HG02852 (cell line): Measurements from ENCODE around the gene PLXDC2.
A peak's percentile ranks its signal among the peaks of the same experiment; 100 is the strongest.

Experiments
- ATAC-seq: cut with Tn5 transposase; IDR thresholded peaks from one replicate; pipeline ENCODE4 v1.9.1; 2021; ENCODE audit warnings: mild to moderate bottlenecking, moderate library complexity; ENCODE audit not compliant: unreplicated experiment

PLXDC2 gene

DNA sequence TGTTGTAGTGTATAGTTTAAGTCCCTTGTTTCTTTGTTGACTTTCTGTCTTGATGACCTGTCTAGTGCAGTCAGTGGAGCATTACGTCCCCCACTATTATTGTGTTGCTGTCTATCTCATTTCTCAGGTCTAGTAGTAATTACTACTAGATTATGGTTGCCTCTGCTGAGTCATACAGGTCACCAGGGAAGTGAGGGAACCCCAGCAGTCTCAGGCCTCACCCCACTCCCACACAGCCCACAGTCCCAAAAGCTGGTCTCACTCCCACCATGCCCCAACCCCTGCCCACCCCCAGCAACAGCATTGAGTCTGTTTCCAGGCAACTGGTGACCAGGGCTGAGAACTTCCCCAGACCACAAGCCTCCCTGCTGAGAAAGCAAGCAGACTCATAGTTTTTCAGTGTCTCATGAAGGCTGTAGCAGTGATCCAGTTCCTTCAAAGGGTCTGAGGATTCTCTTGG, 88.0 kb downstream of the PLXDC2 start:
- peak; percentile 75 for ATAC-seq

DNA sequence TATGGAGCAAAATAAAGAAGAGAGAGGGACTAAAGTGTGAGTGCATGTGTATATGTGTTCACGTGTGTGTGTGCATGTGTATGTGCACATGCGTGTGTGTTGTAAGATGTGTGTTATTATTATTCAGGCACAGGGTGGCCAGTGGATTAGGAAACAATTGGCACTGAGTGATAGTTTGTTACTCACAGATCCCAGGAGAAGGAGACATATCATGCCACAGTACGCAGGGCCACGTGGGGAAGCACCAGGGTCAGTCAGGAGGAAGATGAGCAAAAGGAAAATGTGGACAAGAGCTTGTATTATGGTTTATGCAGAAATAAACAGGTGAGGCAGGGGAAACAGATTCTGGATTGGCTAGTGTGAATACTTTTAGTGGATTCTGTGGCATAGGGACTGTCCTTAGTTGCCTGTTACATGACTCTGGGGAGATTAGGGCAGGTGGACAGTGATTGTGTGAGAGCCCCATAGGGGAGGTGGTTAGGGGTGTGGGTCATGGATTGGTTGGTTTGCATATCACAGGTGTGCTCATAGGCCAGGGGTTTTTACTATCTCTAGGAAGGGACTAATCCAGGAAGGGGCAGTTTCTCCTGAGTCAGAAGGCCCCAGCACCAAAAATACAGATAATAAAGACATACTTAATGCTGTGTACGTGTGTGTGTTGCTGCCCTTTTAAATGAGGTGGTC, 90.0 kb downstream of the PLXDC2 start:
- no peak for ATAC-seq

DNA sequence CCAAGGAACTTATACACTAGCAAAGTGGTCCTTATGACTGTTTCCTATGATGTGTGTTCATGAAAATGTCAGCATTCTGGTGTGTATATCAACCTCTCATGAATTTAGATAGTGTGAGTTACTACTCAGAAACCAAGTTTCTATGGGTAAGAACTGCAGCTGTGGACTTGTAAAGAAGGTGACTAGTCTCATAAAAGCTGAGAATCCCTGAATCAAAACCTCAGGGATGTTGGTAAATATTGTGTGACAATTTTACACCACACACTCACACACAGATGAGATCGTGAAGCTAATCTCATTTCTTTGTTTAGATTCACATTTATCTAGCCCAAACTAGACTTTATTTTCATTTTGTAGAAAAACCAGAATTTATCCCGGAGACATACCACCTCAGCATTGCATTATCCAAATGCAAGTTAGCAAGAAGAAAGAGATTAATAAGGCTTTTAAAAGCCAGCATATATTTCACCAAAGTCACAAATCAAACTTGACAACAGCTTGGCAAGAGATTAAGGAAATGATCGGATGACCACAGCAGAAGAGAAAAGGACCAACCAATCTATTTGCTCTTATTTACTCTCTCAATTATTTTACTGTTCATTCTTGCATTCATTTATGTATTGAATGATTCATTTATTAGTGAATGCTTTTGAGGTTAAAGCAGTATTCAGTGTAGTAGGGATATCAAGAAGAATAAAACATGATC, 92.9 kb downstream of the PLXDC2 start:
- ATAC-seq = no peak

DNA sequence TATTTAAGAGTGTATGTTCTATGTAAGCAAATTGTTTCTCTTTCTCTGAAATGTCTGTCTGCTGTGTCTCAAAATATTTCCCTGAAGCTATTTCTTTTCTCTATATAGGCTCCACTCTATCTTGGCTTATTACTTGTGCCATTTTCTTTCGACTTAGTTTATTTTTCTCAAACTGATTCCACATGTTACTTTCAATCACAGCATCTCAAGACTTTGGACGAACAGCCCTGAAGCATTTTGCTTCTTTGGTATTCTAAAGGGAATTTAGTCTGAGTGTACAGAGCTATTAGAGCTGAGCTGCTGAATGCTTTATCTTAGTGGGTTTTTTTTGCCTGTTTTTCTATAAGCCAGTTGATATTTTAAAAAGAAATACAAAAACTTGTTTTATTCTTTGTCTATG, 95.7 kb downstream of the PLXDC2 start:
- ATAC-seq = no peak

DNA sequence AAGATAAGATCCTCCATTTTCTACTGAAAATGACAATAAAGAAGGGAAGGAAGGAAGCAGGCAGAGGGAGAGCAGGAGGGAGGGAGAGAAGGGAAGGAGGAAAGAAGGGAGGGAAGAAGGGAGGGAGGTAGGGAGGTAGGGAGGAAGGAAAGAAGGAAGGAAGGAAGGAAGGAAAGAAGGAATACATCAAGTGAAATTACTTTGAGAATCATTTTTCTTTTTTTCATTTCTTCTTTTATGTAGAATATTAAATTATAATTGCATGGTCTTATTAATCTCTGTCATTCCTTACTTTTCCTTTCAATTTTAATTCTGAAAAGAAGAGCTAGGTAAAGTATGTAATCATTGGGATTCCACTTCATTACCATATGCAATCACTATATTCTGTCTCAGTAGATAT, 97.8 kb downstream of the PLXDC2 start:
- no peak for ATAC-seq

DNA sequence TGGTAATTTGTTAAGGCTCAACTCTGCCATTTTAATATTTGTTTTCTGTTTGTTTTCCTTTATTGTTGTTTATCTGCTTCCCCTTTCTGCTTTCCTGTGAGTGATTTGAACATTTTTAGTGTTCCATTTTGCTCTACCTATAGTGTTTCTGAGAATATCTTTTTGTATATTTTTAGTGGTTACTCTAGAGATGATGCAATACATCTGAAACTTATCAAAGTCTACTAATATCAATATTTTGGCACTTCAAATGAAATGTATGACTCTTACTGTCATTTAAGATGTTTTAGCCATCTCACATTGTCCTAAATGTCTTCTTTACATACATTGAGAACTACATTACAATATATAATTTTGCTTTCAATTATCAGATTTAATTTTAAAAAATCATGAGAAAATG, 98.9 kb downstream of the PLXDC2 start:
- no peak for ATAC-seq

DNA sequence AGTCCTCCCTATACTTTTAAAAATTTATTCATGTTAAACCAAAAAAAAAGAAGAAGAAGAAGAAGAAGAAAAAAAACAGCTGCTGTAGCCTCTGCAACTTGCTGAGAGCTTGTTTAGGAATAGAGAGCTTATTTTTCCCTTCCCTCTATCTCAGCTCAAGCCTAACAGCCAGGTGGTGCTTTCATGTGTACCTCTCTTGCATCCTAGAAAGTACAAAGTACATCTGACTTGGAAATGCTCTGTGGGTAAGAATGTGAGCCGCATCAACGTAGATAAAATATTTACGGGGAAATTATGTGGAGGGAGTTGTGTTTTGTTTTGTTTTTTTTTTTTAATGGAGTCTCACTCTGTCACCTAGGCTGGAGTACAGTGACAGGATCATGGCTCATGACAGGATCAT, 99.6 kb downstream of the PLXDC2 start:
- no peak for ATAC-seq

DNA sequence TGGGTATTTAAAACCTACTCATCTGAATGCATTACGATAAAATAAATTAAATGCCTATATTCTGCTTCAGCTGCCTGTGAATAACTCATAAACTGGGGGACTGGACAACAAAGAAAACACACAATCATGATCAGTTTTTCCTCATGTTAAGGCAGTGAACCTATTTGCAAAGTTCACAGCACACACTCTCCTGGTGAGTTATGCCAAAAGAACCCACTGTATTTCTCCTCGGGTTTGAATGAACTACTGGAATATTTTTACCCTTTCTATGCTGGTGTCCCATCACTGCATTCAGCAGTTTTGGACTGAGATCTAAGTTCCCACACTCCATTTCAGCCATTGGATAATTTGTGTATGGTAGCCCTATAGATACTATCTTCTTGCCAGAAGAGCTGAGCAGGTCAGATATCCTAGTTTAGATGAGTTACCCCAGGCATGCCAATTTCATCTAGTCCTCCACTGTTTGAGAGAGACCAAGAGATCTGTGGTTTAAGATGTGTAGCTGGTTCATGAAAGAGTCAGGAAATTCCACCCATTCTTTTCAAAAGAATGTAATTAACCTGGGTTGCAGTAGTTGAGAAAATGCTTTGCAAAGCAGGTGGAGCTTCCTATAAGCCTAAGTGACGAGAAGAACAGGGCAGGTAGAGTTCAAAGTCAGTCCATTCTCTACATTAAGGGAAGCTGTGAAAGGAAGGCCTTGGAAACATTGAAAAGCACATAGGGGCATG, 101.7 kb downstream of the PLXDC2 start:
- no peak for ATAC-seq

DNA sequence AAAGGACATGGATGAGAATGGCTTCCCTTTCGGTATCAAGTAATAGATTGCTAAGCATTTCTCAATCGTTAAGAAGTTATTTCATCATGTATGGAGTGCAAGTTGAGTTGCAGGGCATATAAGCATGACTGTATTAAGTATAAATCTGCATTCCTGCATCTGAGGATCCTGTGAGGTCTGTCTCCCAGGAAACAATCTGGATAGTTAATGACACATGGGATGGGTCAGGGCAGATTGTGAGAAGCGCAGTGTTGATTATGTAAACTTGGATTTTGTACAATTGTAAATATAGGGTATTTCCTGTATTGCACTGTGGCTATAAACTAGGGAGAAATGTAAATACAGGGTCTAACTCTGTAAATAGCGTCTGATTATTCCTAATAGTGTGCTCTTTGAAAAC, 102.6 kb downstream of the PLXDC2 start:
- no peak for ATAC-seq

DNA sequence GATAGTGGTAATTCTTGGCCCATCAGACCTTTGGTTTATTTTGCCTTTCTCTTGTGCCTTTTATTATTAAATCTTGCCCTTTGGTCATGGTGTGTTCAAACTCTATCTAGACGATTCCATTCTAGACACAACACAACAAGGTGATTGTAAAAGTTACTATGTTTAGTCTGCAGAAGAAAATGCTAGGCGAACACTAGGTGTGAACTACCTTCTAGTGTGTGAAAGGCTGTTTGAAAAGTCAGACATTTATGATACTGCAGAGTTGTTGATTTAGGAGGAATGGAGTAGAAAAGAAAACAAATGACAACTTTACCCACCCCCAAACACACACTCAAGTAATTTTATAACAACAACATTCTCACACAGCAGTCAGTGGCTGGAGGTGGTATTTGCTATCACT, 103.4 kb downstream of the PLXDC2 start:
- ATAC-seq = no peak

DNA sequence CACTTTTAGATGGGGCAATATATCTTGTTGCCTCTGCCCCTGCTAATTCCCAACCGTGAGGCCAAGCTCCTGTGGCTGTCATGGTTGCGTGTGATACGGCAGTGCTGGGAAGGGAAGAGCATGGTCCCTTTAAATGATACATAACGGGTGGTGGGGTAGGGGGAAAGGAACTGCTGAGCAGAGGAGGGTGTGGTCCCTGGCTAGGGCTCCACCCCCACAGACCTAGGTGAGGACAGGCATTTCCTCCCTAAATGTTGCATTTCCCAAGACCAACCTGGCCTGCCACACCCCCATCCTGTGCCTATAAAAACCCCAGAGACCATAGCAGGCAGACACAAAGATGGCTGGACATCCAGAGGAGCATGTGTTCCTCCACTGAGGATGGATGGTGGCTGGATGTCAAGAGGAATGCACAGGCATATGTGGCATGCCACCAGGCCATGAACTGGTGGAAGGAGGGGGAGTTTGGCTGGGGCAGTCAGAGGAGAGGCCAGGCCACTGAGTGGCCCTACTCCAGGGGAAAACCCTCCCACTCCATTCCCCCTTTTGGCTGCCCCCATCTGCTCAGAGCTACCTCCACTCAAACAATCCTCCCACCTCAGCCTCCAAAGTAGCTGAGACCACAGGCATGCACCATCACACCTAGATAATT, 104.0 kb downstream of the PLXDC2 start:
- no peak for ATAC-seq

DNA sequence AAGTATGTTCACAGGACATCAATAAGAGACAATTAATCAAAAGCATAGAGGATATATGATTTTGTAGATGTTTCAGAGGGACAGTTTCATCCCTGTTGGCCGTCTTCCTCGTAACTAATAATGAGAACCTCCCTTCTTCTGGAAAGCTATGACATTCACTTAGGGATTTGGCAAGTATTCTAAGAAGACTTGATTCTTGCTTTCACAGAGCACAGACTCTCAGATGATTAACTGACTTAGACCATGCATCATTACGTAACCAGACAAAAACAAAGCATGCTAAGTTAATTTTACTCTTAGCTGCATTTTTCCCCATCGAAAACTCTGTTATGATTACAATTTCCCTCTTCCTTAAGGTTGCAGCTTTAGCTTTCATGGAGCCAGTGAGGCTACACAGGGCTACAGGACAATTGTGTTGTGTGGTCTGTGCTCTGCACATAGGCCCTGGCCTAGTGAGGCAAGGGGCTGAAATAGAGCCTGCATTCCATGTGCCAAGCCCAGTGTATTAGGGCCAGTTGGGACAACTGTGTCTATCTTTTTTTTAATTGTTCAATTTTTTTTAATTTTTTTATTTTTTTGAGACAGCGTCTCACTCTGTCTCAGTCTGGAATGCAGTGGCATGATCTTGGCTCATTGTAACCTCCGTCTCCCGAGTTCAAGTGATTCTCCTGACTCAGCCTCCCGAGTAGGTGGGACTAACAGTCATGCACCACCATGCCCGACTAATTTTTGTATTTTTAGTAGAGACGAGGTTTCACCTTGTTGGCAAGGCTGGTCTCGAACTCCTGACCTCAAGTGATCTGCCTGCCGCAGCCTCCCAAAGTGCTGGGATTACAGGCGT, 105.3 kb downstream of the PLXDC2 start:
- ATAC-seq = no peak

DNA sequence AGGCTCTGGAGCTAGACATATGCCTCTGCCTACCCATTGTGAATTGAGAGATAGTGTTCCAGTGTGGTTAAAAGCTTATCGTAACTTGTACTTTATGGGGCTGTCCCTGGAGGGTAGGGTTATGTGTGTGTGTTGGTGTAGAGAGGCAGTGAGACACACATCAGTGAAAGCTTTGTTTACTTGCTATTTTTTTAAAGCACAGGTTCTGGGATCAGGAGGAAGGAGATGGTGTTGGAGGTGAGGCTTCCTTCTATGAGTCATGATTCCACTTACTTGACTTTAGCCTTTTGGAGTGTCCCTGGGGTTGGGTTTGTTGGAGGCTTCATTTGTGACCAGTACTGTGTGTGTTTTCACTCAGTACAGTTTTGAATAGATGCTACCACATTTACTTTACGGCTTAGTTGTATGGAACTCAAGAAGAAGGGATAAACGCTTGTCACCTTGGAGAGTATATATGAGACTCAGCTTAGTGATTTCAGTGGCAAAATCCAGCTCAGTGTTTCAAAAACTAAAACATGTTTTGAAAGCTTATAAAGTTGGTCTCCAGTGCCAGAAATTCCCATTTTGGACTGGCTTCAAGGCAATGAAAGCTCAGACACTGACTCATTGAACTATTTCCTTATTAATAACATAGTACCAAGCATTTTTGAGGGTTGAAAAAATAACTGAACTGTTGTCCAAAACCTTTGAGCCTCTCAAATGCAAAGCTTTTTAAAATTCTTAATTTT, 106.2 kb downstream of the PLXDC2 start:
- ATAC-seq = no peak

DNA sequence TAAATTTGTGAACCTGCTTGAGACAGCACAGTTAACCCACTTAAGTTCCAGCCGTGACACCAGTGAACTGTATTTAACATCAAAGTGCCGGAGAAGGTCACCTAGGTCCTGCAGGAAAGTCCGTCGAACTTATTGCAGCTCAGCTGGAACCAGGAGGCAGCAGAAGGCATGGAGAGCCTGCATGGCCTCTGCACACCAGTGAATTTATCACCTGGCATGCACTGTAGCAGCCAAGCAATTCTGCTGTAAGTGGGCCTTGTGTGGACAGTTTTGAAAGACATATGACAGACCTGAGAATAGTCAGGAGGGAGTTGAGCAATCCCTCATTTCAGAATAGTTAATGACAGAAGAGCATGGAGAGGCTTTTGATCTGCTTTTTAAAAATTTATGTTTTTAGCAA, 108.8 kb downstream of the PLXDC2 start:
- no peak for ATAC-seq

DNA sequence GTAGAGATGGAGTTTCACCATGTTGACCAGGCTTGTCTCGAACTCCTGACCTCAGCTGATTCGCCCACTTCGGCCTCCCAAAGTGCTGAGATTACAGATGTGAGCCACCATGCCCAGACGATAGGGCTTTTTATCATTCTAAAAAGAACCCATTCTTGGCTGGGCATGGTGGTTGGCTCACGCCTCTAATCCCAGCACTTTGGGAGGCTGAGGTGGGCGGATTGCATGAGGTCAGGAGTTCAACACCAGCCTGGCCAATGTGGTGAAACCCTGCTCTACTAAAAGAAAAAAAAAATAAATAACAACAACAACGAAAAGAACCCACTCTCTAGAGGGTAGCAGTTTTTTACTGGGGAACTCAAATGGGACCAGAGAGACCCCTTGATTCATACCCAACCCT, 112.7 kb downstream of the PLXDC2 start:
- no peak for ATAC-seq

DNA sequence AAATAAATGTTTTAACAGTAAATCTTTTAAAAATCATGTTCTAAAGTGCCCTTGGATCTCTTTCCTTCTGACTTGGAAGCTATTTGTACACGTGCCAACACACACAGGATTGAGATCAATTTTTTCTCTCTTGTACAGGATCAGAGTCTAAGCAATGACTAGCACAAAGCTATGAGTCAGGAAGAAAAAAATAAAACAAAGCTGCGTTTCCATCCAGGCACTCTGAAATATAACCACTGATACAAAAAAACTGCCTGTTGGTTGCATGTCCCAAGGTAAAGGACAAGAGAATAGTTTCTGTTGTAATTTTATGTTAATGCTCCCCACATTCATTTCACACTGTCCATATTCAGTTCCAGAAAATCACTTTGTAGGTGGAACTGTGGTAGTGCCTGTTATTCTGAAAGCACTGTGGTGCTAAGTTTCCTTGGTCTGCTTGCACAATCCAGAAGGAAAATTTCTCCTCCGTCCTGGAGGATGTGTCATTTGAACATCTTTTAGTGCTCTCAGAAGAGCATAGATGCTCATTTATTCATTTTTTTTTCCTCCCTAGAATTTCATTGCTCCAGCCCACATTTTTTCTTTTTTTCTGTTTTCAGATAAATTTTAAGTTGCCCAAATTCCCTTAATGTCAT, 113.4 kb downstream of the PLXDC2 start:
- no peak for ATAC-seq

DNA sequence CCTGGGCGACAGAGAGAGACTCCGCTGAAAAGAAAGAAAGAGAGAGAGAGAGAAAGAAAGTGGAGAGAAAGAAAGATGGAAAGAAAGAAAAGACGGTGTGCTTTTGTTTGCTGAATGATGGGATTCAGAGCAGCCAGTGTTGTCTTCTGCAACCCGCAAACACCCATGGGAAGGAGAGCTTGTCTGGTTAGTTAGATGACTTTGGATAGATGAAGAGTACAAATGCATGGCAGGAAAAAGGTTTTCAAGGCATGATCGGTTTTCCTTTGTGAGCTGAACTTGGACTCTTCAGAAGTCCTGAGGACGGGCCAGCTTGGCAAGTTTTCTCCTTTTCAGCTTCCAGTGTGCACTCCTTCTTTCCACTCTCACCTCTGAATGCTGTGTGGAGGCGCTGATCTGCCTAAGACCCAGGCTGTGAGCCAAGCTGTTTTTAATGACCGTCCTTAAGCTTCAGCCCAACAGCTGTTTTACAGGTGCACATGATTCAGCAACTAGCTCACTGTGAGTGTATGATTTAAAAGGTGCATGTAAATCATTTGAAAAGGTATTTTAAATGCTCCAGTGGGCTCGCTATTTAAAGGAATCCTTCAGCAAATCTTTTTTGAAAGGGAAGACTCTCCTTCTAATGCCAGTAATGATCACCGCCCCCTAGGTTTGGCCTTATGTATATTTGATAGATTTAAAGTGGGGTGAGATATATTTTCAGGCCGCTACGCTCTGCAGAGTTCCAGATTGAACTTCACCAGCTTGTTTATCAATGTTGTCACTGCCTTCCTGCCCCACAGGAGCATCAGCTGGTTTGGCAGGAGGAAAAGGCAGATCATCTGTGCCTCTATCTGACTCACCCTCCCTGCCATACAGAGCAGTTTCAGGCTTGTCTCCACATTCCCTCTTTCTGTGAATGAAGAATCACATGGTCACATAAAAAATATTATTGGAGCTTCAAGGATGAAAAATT, 115.0 kb downstream of the PLXDC2 start:
- no peak for ATAC-seq

DNA sequence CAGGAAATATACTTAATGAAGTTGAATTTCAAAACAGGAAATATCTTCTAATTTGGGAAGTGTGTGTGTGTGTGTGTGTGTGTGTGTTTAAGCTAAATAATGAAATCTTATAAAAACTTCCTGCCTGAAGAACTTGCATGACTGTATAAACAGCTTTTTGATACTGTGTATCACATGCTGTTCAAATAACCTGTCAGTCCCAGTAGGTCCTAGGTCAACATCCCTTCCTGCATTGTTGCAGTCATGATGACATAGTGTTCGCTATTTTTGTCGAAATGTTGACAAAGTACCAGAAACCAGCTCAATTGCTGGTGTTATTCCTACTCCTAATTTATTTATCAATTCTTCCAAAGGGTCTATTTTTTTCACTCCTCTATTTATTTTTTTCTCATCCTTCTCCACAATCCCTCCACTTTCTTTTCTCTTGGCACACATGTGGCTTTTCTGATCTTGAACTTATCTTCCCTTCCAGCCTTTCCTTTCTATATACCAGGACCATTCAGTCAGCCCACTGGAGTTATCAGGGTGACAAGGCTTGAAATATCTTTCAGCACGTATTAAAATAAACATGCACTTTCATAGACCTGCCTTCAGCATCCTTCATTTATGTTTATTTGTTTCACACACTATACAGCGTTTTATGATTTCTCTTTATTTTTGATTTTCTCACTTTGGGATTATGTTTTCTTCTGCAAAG, 115.8 kb downstream of the PLXDC2 start:
- no peak for ATAC-seq
